Measurements from ENCODE around the gene CACNA1D. TPM values are rescaled to one million over a fixed set of nuclear protein-coding genes. Genes with fewer than 3 reads are reported as not detected.

Gene CACNA1D
- total and polyA plus RNA-seq, 2 donors from 2014 or later: 3.7 to 35.7 TPM

- Histone ChIP-seq H3K9me3 (ENCODE audit: control insufficient read depth in 2 of 3, insufficient read depth in 1 of 3, low read length in 3 of 3) (no peaks in the 10 kb centered on the region), H3K4me3 (ENCODE audit: low read length in 3 of 3) (no peak overlapping the region), H3K27ac (ENCODE audit: low read depth in 2 of 2, low read length in 2 of 2) (no peak overlapping the region), H3K36me3 (ENCODE audit: control insufficient read depth in 2 of 3, insufficient read depth in 3 of 3, low read length in 3 of 3) (no peaks in the 10 kb centered on the region), H3K4me1 (ENCODE audit: control insufficient read depth in 2 of 3, insufficient read depth in 2 of 3, low read depth in 1 of 3, low read length in 3 of 3) (peaks cover 0 to 5% (median 0%) of the 10 kb centered on the region in 3 donors), H3K27me3 (ENCODE audit: control insufficient read depth, insufficient read depth, low read length) (no peaks in the 10 kb centered on the region), H3K9ac (ENCODE audit: low read length in 3 of 3) (no peak overlapping the region)
- FAIRE-seq (no peak), DNase-seq (peak in 1 of 5 donors; percentile 16)
- TF ChIP-seq CTCF (IDR thresholded peaks at IDR 0.05; ENCODE audit: borderline replicate concordance, extremely low read depth, insufficient read depth): no peak
- intact Hi-C loops (cut with DNase I): no loop called here
Observed at GRCh38 chr3:53498806-53499641, 4.6 kb downstream of the CACNA1D start.

GRCh38 chr3:53500165-53500777, 5.9 kb downstream of the CACNA1D start:
- Histone ChIP-seq H3K9ac (ENCODE audit: low read length in 3 of 3) (no peak overlapping the region), H3K4me1 (ENCODE audit: control insufficient read depth in 2 of 3, insufficient read depth in 2 of 3, low read depth in 1 of 3, low read length in 3 of 3) (peaks cover 0 to 2% (median 0%) of the 10 kb centered on the region in 3 donors), H3K36me3 (ENCODE audit: control insufficient read depth in 2 of 3, insufficient read depth in 3 of 3, low read length in 3 of 3) (no peaks in the 10 kb centered on the region), H3K27me3 (ENCODE audit: control insufficient read depth, insufficient read depth, low read length) (no peaks in the 10 kb centered on the region), H3K9me3 (ENCODE audit: control insufficient read depth in 2 of 3, insufficient read depth in 1 of 3, low read length in 3 of 3) (no peaks in the 10 kb centered on the region), H3K4me3 (ENCODE audit: low read length in 3 of 3) (no peak overlapping the region), H3K27ac (ENCODE audit: low read depth in 2 of 2, low read length in 2 of 2) (no peak overlapping the region)
- DNase-seq (no peak), FAIRE-seq (no peak)
- intact Hi-C loops (cut with DNase I): no loop called here
- no peak for TF ChIP-seq CTCF (IDR thresholded peaks at IDR 0.05; ENCODE audit: borderline replicate concordance, extremely low read depth, insufficient read depth)

- H3K9ac ChIP-seq (ENCODE audit: low read length in 3 of 3): no peak overlapping the region
- intact Hi-C loops (cut with DNase I): no loop called here
- no peak for TF ChIP-seq CTCF (IDR thresholded peaks at IDR 0.05; ENCODE audit: borderline replicate concordance, extremely low read depth, insufficient read depth)
Observed at GRCh38 chr3:53501178-53501577, 6.8 kb downstream of the CACNA1D start.

More at GRCh38 chr3:53501178-53501577, 6.8 kb downstream of the CACNA1D start:
- no peaks in the 10 kb centered on the region for H3K36me3 ChIP-seq (ENCODE audit: control insufficient read depth in 2 of 3, insufficient read depth in 3 of 3, low read length in 3 of 3)
- no peak overlapping the region for H3K27ac ChIP-seq (ENCODE audit: low read depth in 2 of 2, low read length in 2 of 2)
- no peak overlapping the region for H3K4me3 ChIP-seq (ENCODE audit: low read length in 3 of 3)
- no peaks in the 10 kb centered on the region for H3K27me3 ChIP-seq (ENCODE audit: control insufficient read depth, insufficient read depth, low read length)
- no peaks in the 10 kb centered on the region for H3K9me3 ChIP-seq (ENCODE audit: control insufficient read depth in 2 of 3, insufficient read depth in 1 of 3, low read length in 3 of 3)
- no peak for FAIRE-seq
- H3K4me1 ChIP-seq (ENCODE audit: control insufficient read depth in 2 of 3, insufficient read depth in 2 of 3, low read depth in 1 of 3, low read length in 3 of 3): peaks cover 0 to 5% (median 2%) of the 10 kb centered on the region in 3 donors
- DNase-seq: peak in 2 of 5 donors; percentile 62 to 69

Measured in kidney (tissue), 14 donors.